Measurements from ENCODE around the gene SORCS2.

GRCh38 chr4:7742807-7743280 is 550.5 kb downstream of the SORCS2 start:
- TF ChIP-seq, protein P1, sequence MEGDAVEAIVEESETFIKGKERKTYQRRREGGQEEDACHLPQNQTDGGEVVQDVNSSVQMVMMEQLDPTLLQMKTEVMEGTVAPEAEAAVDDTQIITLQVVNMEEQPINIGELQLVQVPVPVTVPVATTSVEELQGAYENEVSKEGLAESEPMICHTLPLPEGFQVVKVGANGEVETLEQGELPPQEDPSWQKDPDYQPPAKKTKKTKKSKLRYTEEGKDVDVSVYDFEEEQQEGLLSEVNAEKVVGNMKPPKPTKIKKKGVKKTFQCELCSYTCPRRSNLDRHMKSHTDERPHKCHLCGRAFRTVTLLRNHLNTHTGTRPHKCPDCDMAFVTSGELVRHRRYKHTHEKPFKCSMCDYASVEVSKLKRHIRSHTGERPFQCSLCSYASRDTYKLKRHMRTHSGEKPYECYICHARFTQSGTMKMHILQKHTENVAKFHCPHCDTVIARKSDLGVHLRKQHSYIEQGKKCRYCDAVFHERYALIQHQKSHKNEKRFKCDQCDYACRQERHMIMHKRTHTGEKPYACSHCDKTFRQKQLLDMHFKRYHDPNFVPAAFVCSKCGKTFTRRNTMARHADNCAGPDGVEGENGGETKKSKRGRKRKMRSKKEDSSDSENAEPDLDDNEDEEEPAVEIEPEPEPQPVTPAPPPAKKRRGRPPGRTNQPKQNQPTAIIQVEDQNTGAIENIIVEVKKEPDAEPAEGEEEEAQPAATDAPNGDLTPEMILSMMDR (IDR thresholded peaks at IDR 0.05) = no peak
- TF ChIP-seq POLR2A (IDR thresholded peaks at IDR 0.05) (no peak), POLR2AphosphoS5 (IDR thresholded peaks at IDR 0.05) (no peak)

Measured in breast epithelium (tissue), 3 donors.